Measurements from ENCODE around the gene NRN1L.
A peak's percentile ranks its signal among the peaks of the same experiment; 100 is the strongest.

The NRN1L gene

GRCh38 chr16:67844497-67844896 lies 40.2 kb upstream of the NRN1L start:
- H3K9me3 ChIP-seq (ENCODE audit: insufficient read depth, low read depth, low read length): no peaks in the 10 kb centered on the region
- peaks cover 46% of the 10 kb centered on the region for H3K4me1 ChIP-seq (ENCODE audit: insufficient read depth, low read length, poor library complexity, severe bottlenecking)
- no peaks in the 10 kb centered on the region for H3K9me2 ChIP-seq (replicated peaks; ENCODE audit: low read depth, low read length)
- H4K20me1 ChIP-seq (ENCODE audit: insufficient read depth, low read length, poor library complexity, severe bottlenecking): peaks cover 32% of the 10 kb centered on the region
- H3K9ac ChIP-seq (ENCODE audit: low read depth, low read length, poor library complexity, severe bottlenecking): peak overlapping the region; percentile 87
- peak overlapping the region; percentile 80 for H3K4me3 ChIP-seq (ENCODE audit: low read length, poor library complexity, severe bottlenecking)
- H2AFZ ChIP-seq (ENCODE audit: low read length): no peak overlapping the region
- peak overlapping the region; percentile 88 for H3K4me2 ChIP-seq (ENCODE audit: low read depth, low read length, poor library complexity, severe bottlenecking)
- peaks cover 4% of the 10 kb centered on the region for H3K27me3 ChIP-seq (ENCODE audit: insufficient read depth, low read length, poor library complexity, severe bottlenecking)
- no peaks in the 10 kb centered on the region for H3K36me3 ChIP-seq (ENCODE audit: insufficient read depth, low read length)
- no peaks in the 10 kb centered on the region for H3F3A ChIP-seq (ENCODE audit: low read depth)
- H3K79me2 ChIP-seq (ENCODE audit: insufficient read depth, low read length): peaks cover 62% of the 10 kb centered on the region
- TF ChIP-seq EZH2phosphoT487 (IDR thresholded peaks at IDR 0.05; ENCODE audit: borderline replicate concordance) (no peak), CTCF (conservative IDR thresholded peaks at IDR 0.05; ENCODE audit: low read length) (no peak)

- TF ChIP-seq EZH2phosphoT487 (IDR thresholded peaks at IDR 0.05; ENCODE audit: borderline replicate concordance): no peak
- no peak for TF ChIP-seq CTCF (conservative IDR thresholded peaks at IDR 0.05; ENCODE audit: low read length)
- H3K4me2 ChIP-seq (ENCODE audit: low read depth, low read length, poor library complexity, severe bottlenecking): peak overlapping the region; percentile 88
- H3F3A ChIP-seq (ENCODE audit: low read depth): no peaks in the 10 kb centered on the region
- no peaks in the 10 kb centered on the region for H3K9me2 ChIP-seq (replicated peaks; ENCODE audit: low read depth, low read length)
- peaks cover 32% of the 10 kb centered on the region for H4K20me1 ChIP-seq (ENCODE audit: insufficient read depth, low read length, poor library complexity, severe bottlenecking)
- peak overlapping the region; percentile 84 for H3K4me3 ChIP-seq (ENCODE audit: low read length, poor library complexity, severe bottlenecking)
- H2AFZ ChIP-seq (ENCODE audit: low read length): no peak overlapping the region
- peaks cover 71% of the 10 kb centered on the region for H3K79me2 ChIP-seq (ENCODE audit: insufficient read depth, low read length)
- H3K4me1 ChIP-seq (ENCODE audit: insufficient read depth, low read length, poor library complexity, severe bottlenecking): peaks cover 46% of the 10 kb centered on the region
- no peaks in the 10 kb centered on the region for H3K36me3 ChIP-seq (ENCODE audit: insufficient read depth, low read length)
- H3K9me3 ChIP-seq (ENCODE audit: insufficient read depth, low read depth, low read length): no peaks in the 10 kb centered on the region
- H3K9ac ChIP-seq (ENCODE audit: low read depth, low read length, poor library complexity, severe bottlenecking): peak overlapping the region; percentile 87
- H3K27me3 ChIP-seq (ENCODE audit: insufficient read depth, low read length, poor library complexity, severe bottlenecking): peaks cover 4% of the 10 kb centered on the region
Observed at GRCh38 chr16:67845291-67846062, 39.2 kb upstream of the NRN1L start.

- H3K36me3 ChIP-seq (ENCODE audit: insufficient read depth, low read length): no peaks in the 10 kb centered on the region
- peaks cover 76% of the 10 kb centered on the region for H3K79me2 ChIP-seq (ENCODE audit: insufficient read depth, low read length)
- H3K4me3 ChIP-seq (ENCODE audit: low read length, poor library complexity, severe bottlenecking): peak overlapping the region; percentile 84
- no peaks in the 10 kb centered on the region for H3K9me2 ChIP-seq (replicated peaks; ENCODE audit: low read depth, low read length)
- H4K20me1 ChIP-seq (ENCODE audit: insufficient read depth, low read length, poor library complexity, severe bottlenecking): peaks cover 32% of the 10 kb centered on the region
- H3K9me3 ChIP-seq (ENCODE audit: insufficient read depth, low read depth, low read length): no peaks in the 10 kb centered on the region
- peak overlapping the region; percentile 87 for H3K9ac ChIP-seq (ENCODE audit: low read depth, low read length, poor library complexity, severe bottlenecking)
- peaks cover 4% of the 10 kb centered on the region for H3K27me3 ChIP-seq (ENCODE audit: insufficient read depth, low read length, poor library complexity, severe bottlenecking)
- TF ChIP-seq EZH2phosphoT487 (IDR thresholded peaks at IDR 0.05; ENCODE audit: borderline replicate concordance): no peak
- no peak for TF ChIP-seq CTCF (conservative IDR thresholded peaks at IDR 0.05; ENCODE audit: low read length)
- H3K4me1 ChIP-seq (ENCODE audit: insufficient read depth, low read length, poor library complexity, severe bottlenecking): peaks cover 46% of the 10 kb centered on the region
- no peaks in the 10 kb centered on the region for H3F3A ChIP-seq (ENCODE audit: low read depth)
- H3K4me2 ChIP-seq (ENCODE audit: low read depth, low read length, poor library complexity, severe bottlenecking): peak overlapping the region; percentile 88
- peak overlapping the region; percentile 62 for H2AFZ ChIP-seq (ENCODE audit: low read length)
Observed at GRCh38 chr16:67846063-67846319, 38.7 kb upstream of the NRN1L start.

All from Loucy (cell line).